B cell (primary cell): ENCODE results near the gene CCDC120.

Experiments used
- CTCF ChIP-seq: fragments of 200-600 bp; IDR thresholded peaks from one replicate; pipeline ENCODE4 v1.8.0; 2022; ENCODE audit warnings: antibody characterized with exemption, mild to moderate bottlenecking
- EZH2 ChIP-seq: IDR thresholded peaks from 2 replicates; pipeline ENCODE4 v1.6.1; 2012; ENCODE audit warnings: borderline replicate concordance, low read depth, mild to moderate bottlenecking, moderate library complexity, low read length; ENCODE audit not compliant: insufficient read depth, poor library complexity, severe bottlenecking

GRCh38 chrX:49060914-49061313 is 2.1 kb downstream of the CCDC120 start:
- TF ChIP-seq CTCF (no peak), EZH2 (no peak)
